WI38 (cell line): ENCODE measurements around the gene CNST.
"Not testable (repeated sequence)": the region's sequence is repeated elsewhere in the genome, so short reads cannot be mapped to it uniquely, and the experiment has no call there.

Experiments
- H3K4me3 ChIP-seq: 2 replicates; pipeline ENCODE4 v1.5.1; 2011; ENCODE audit warnings: low read depth, mild to moderate bottlenecking, control low read depth, low read length
- CTCF ChIP-seq: IDR thresholded peaks from 2 replicates; pipeline ENCODE4 v1.5.1; 2012; ENCODE audit warnings: low read depth, mild to moderate bottlenecking, control low read depth, low read length

The CNST gene

DNA sequence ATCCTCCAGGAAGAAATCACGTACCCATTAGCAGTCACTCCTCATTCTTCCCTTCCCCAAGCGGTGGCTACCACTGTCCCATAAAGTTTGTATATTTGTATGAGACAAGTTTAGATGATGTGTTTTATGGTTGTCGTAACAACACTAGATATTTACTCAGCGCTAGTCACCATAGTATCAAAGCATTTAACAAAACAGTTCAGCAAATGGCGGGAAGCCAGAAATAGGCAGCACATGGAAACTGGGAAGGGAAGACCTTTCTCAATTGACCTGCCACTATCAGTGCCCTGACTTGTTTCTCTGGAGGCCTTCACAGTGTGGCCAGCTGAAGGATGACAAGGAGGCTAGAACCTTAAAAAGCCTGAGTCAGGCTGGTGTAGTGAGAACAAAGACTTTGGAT is 31.1 kb downstream of the CNST start:
- TF ChIP-seq CTCF = no peak
- no peak overlapping the region for H3K4me3 ChIP-seq

GRCh38 chr1:246597971-246598370 is 31.7 kb downstream of the CNST start:
- H3K4me3 ChIP-seq = no peak overlapping the region
- no peak for TF ChIP-seq CTCF

GRCh38 chr1:246599315-246599714 is 33.1 kb downstream of the CNST start:
- no peak for TF ChIP-seq CTCF

GRCh38 chr1:246600579-246600978 is 34.3 kb downstream of the CNST start:
- TF ChIP-seq CTCF = no peak
- H3K4me3 ChIP-seq = no peak overlapping the region

More at GRCh38 chr1:246599315-246599714, 33.1 kb downstream of the CNST start:
- H3K4me3 ChIP-seq = no peak overlapping the region

DNA sequence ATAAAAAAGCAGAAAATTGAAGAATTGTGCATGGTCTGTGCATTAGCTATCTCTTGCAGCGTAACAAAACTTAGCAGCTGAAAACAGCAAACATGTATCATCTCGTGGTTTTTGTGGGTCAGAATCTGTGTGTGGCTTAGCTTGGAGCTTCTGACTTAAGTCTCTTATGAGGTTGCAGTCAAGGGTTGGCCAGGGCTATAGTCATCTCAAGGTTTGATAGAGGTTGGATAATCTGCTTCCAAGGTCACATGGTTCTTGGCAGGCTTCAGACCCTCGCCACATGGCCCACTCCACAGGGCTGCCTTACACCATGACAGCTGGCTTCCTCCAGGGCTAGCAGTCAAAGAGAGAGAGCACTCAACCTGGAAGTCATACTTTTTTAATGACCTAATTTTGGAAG is 35.9 kb downstream of the CNST start:
- no peak for TF ChIP-seq CTCF
- no peak overlapping the region for H3K4me3 ChIP-seq

GRCh38 chr1:246605231-246605630 is 39.0 kb downstream of the CNST start:
- not testable (repeated sequence) for H3K4me3 ChIP-seq

DNA sequence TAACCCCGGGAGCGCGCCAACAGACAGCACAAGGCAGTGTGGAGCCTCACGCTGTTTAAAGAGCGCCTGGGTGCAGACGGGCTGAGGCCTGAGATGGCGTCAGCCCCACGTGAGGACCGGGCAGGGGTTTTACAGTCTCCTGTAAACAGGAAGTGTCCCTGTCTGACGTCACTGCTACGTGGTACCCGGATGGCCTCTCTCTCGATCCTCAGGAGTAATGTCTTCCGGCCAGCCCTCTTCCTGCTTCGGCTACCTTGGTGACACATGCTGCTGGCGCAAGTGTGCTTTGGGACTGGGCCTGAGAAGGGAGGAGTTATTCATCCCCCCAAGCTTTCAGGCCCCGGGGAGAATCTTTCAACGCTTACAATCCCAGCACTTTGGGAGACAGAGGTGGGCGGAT is 41.2 kb downstream of the CNST start:
- no peak overlapping the region for H3K4me3 ChIP-seq
- TF ChIP-seq CTCF = no peak

DNA sequence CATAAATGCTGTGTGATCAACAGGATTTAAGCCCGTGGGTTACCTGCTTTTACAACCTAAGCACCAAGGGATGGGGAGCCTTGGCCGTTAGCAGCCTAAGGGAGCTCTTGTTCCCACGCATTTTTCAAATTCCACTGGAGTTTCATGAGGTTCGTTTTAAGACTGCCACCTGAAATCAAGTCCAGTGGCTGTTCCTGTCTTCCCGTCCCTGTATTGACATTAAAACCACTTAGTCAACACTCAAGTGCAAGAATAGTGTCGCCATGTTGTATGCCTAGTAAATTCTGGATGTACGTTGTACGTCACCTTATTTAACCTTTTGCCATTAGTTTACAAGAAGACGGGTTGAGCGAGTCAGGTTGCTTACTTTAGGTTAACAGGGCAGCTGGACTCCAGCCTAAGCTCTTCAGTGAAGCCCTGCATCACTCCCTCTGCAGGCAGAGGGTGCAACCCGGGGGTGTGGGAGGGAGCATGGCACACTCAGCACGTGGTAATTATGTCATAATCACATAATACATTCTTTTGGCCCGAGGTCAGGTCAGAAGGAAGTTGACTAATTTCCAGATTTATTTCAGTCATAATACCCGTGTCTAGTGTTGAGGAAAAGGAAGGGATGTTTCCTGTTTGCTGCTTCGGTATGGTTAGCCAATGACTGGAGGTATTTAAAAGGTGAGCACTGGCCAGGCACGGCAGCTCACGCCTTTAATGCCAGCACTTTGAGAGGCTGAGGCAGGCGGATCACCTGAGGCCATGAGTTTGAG is 42.5 kb downstream of the CNST start:
- H3K4me3 ChIP-seq = no peak overlapping the region
- no peak; the same call in 1 of the 2 replicates for TF ChIP-seq CTCF
